SIG-M5 (cell line): ENCODE measurements around the gene SCRT2.
"Not testable (repeated sequence)": the region's sequence is repeated elsewhere in the genome, so short reads cannot be mapped to it uniquely, and the experiment has no call there.

Experiments
- DNase-seq: peaks from one replicate; lab custom pipeline; 2025; lab: John Stamatoyannopoulos, UW

SCRT2 gene

DNA sequence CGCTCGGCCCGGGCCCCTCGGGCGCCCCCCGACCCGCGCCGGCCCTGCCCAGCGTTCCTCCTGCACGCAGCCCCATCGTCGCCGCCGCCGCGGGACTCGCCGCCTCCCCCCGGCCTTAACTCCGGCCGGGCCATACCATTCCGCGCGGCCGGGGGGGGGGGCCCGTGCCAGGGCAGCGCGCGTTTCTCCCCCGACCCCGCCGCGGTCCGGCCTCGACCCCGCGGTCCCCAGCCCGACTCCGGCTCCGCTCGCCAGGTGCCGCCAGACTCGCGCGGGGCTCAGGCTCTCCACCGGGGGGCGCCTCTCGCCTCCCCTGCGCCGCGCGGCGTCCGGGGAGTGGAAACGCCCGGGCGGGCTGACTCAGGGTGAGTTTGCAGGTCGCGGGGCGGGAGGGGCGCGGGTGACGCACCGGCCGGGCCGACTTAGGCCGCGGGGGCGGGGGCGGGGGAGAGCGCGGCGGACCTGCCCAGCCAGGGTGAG is 22.5 kb downstream of the SCRT2 start, which contains the start of gene SRXN1:
Gene SRXN1 (minus strand): TSS at position 91 of the 480 bp plus-strand sequence. CDS start 15 bp downstream, at position 76.
- no peak for DNase-seq

DNA sequence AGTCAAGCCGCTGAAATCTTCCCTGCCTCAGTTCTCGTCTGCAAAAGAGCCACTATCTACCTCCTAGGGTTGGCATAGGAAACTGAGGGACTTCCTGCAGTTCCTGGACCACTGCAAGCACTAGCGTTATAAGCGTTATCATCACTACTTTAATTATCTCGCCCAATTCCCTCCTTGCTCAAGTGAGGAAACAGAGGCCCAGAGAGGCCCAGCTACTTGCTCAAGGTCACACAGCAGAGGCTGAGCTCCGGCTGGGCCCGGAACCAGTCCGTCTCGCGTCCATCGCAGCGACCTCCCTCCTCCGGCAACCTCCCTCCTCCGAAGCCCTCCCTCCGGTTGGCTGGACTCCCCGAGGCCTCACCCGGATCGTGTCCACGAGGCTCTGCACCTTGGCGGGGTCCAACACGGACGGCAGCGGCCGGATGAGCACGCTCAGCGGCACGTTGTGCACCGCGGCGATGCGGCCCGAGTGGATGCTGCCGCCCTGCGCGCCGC is 22.9 kb downstream of the SCRT2 start:
- DNase-seq = no peak

DNA sequence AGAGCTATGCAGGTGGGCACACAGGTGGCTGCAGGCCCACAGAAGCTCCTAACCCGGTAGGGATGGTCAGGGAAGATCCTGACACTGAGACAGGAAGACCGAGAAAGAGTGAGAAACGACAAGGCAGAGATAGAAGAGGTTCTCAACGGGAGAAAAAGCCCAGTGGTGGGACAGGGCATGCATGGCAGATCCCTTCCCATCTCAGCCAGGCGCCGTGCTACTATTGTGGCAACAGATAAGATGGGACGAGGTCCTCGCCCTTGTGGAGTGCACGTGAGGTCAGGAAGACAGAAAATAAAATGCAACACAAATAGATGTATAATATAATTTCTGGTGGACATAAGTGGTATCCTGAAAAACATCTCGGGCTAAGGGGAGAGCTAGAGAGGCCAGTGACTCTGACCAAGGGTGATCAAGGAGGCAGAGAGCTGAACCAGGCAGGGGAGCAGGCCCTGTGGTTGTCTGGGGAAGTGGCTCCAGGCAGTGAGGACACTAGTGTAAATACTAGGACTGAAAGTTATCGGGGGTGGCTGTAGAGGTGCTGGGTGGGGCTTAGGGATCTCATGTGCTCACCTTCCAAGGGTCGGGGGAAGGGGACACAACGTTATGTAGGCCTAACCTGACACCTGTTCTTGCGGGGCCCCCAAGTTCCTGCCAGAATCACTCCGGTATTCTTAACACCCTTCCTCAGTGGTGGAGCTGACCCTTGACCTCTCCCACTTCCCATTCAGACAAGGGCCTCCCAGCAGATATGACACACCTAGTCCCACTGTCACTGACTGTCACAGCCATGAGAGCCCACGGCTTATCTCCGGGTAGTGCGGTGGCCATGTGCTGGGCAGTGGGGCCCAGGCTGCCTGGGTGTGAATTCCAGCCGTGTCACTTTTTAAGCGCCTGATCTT is 23.6 kb downstream of the SCRT2 start:
- DNase-seq = no peak

DNA sequence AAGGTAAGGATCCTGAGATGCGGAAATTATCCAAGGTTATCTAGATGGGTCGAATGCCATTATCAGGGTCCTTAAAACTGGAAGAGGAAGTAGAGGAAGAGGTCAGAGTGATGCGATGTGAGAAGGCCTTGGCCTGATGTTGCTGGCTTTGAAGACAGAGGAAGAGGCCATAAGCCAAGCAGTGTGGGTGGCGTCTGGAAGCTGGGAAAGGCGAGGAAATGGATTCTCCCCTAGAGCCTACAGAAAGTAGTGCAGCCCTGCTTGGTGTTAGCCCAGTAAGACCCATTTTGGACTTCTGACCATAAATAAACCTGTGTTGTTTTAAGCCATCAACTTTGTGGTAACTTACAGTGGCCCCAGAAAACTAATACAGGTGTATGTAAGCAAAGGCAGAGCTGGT is 24.6 kb downstream of the SCRT2 start:
- no peak for DNase-seq

DNA sequence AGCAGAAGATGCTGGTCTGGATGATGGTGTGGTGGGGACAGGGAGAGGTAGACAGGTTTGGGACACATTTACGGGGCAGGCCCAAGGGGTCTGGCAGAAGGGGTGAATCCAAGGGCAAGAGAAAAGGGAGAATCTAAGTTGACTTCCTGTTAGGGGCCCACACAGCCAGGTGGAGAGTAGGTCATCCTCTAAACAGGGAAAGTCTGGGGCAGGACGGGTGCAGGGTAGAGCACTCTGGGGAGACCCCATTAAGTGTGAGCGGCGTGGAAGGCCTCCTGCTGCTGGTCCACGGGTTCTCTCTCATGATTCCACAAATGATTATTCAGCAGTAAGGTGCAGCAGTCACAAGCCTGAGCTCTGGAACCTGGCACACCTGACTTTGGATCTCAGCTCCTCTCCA is 25.3 kb downstream of the SCRT2 start:
- DNase-seq = no peak

DNA sequence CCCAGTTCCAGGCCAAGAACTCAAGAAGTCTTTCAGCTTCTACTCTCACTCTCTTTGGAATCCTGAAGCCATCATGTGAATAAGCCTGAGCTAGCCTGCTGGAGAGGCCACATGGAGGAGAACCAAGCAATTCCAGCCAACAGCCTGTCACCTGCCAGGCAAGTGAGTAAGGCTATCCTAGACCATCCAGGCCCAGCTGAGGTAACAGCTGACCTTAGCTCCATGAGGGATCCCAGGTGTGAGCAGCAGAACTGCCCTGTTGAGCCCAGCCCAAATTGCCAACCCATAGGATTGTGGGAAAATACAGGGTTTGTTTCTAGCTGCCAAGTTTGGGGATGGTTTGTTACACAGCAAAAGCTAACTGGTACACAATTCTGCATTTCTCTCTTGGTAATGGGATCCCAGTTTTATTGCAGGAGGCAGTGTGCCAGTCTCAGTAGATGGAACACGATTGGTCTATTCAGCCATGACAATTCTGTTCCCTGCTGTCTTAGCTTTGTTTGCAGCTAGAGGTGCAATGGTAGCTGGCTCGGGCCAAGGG is 28.1 kb downstream of the SCRT2 start:
- no peak for DNase-seq

DNA sequence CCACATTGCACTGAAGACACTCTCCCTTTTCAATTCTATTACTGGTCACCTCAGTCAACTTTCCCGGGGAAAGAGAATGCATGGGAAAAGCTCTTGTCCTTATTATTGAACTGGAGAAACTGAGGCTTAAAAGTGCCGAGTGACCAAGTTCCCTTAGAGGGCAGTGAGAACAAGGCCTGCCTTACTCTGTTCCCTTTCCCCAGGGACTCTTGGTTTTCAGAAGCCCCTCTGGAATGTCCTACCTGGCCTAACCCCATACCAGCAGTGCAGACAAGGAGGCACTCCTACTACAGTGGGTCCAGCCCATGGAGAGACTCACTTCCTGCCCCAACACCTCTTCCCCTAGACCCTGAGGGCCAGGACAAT is 28.8 kb downstream of the SCRT2 start:
- no peak for DNase-seq

DNA sequence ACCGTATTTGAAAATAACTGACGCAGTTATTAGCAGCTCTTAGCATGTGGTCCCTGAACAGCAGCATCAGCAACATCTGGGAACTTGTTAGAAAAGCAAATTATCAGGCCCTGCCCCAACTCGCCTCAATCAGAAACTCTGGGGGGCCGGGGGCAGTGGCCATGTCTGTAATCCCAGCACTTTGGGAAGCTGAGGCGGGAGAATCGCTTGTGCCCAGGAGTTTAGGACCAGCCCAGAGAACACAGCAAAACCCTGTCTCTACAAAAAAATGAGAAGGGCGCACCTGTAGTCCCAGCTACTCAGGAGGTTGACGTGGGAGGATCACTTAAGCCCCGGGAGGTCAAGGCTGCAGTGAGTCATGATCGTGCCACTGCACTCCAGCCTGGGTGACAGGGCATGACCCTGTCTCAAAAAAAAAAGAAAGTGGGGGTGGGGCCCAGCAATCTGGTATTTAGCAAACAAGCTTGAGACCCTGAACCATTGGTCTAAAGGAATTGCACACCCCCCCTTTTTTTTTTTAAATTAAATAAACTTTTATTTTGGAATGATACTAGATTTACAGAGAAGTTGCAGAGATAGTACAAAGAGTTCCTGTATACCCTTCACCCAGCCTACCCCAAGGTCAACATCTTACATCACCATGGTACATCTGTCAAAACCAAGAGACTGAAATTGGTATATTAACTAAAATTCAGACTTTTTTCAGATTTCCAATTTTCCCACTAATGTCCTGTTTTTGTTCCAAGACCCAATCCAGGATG is 29.3 kb downstream of the SCRT2 start:
- no peak for DNase-seq

DNA sequence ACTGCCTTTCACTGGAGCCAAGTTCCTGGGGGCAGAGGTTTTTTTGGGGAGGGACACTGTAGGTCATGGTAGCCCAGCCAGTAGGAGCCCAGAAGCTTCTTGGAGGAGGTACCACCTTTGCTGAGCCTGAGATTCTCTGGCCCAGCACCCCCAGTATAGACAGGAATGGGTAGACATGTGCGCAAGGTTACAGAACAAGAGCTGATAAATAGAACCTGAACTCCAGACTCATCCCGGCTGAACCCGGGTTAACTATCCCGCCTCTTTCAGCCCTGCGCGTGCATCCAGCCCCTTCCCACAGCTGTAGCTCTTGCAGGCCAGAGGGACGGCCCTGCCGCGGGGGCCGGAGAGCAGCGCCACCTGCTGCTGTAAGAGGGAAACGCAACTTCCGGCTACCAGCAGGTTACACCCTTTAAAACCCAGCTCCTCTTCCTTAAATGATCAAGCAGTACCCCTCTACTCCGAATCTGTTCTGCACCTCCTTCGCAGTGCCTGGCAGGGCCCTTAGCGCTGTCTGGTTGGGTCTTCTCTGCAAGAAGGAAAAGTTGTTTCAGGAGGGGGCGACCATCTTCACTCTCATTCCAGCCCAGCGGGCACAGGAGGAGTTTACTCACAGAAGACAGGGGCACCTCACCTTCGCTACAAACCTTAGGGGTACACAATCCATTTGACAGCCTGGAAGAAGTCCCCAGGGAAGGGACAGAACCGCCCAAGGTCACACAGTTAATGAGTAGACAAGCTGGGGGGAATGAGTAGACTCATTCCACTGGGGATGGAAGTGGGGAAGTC is 30.1 kb downstream of the SCRT2 start:
- no peak for DNase-seq

DNA sequence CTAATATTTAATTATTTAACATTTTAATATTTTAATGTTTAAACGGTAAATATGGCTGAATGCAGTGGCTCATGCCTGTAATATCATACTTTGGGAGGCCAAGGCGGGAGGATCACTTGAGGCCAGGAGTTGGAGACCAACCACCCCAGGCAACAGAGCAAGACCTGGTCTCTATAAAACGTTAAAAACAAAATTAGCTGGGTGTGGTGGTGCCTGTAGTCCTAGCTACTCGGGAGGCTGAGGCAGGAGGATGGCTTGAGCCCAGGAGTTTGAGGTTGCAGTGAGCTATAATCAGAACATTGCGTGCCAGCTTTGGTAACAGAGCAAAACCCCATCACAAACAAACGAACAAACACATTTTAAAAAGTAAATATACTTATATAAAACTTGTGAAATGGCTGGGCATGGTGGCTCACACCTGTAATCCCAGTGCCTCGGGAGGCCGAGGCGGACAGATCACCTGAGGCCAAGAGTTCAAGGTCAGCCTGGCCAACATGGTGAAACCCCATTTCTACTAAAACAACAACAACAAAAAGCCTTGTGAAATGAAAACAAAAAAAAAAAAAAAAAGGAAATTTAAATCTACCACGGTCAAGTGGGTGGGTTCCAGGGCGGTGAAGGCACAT is 30.8 kb downstream of the SCRT2 start:
- DNase-seq = no peak

DNA sequence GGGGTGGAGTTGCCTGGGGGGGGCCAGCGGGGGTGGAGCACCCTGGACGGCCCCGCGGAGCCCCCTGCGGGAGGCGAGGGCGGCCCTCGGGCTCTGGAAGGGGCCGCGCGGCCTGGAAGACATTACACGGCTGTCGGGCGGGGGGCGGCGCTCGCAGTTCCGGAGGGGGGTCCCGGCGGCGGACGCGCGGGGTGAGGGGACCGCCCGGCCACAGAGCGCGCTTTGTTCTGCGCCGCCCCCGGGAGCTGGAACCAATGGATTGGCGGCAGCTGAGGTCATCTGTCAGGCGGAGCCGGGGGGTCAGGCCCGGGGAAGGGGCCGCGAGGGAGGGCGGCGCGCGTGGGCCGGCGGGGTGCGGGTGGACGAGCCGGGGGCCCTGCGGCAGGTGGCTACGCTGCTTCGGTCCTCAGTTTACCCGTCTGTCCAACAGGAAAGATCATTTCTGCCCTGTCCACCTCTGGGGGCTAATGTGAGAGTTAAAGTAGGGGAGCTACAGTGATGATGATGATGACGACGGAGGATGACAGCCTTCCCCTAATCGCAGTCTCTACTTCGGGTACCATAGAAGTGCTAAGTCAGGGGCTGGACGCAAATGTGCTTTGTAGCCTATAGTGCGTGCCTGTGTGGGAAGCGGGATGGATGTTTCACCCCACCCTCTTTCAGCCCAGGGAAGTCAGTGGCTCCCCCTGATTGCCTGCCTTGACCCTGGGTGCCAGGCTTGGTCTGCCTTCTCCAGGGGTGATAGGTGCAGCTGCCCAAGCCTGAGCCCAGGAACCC is 33.0 kb downstream of the SCRT2 start:
- no peak for DNase-seq

DNA sequence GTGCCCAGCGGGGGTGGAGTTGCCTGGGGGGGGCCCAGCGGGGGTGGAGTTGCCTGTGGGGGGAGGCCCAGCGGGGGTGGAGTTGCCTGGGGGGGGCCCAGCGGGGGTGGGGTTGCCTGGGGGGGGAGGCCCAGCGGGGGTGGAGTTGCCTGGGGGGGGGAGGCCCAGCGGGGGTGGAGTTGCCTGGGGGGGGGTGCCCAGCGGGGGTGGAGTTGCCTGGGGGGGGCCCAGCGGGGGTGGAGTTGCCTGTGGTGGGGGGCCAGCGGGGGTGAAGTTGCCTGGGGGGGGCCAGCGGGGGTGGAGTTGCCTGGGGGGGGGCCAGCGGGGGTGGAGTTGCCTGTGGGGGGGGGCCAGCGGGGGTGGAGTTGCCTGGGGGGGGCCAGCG is 33.6 kb downstream of the SCRT2 start:
- DNase-seq = not testable (repeated sequence)

DNA sequence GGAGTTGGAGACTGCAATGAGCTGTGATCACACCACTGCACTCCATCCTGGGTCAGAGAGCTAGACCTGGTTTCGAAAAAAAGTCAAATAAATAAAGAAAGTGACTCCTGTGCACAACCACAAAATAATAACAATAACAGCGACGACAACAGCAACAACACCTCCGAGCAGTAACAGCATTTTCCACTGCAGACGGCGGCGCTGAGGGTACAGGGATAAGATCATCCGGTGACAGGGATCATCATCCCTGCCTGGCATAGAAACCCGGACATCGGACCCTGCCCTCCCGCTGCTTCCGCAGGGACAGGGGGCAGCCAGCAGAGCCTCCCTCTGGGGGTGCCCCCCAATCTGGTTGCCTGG is 34.1 kb downstream of the SCRT2 start:
- DNase-seq = no peak

DNA sequence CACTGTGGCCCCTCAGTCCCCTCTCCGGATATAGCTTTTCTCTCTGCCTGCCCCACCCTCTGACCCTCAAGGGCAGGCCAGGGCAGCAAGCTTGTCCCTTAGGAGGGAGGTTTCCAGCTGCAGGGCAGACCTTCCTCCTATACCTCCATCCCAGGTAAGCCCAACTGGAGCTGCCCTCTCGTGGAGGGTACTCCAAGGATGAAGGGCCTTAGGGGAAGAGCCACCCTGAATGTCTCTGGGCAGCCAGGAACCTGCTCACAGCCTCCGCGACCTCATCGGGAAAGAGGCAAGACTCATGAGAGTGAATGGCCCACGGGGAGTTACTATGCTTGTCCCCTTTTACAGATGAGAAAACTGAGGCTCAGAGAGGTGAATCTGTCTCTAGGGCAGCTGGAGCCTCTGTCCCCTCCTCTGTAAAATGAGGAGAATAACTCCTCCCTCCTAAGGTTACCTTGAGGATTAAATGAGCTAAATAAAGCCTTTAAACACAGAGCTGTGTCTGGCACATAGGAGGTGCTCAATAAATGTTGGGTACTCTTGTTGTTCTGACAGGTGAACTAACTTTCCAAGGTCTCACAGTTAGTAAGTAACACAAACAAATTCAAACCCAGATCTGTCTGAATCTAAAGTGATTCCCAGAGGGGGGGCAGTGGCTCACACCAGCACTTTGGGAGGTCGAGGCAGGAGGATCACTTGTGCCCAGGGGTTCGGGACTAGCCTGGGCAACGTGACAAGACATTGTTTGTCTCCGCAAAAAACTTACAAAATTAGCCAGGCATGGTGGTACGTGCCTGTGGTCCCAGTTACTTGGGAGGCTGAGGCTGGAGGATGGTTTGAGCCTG is 34.7 kb downstream of the SCRT2 start:
- DNase-seq = no peak

DNA sequence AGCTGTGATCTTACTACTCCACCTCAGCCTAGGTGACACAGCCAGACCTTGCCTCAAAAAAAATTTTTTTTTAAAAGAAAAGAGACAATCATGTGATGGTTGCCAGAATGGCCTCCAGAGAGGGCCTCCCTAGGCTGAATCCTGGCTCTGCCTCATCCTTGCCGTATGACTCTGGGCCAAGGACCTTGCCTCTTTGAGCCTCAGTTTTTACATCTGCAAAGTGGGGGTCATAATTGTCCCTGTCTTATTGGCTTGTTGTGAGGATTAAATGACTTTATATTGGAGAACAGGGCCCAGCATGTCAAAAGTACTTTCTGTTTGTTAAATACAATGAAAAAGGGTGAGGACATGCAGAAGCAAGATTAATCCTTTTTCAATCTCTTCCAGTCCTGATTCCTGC is 37.0 kb downstream of the SCRT2 start:
- DNase-seq = no peak

DNA sequence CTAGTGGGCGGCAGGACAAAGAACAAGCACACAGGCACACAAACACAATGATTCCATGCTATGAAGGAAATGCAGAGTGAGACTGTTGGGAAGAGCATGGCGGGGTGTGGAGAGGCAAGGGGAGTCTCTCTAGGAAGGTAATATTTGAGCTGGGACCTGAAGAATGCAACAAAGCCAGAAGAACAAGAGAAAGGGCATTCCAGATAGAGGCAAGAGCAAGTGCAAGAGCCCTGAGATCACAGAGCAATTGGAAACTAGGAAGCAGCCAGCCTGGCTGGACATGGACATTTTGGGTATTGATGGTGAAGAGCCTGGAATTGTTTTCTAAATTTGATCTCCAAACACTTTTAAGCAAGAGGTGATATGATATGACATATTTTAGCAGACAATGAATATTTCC is 38.0 kb downstream of the SCRT2 start:
- no peak for DNase-seq

DNA sequence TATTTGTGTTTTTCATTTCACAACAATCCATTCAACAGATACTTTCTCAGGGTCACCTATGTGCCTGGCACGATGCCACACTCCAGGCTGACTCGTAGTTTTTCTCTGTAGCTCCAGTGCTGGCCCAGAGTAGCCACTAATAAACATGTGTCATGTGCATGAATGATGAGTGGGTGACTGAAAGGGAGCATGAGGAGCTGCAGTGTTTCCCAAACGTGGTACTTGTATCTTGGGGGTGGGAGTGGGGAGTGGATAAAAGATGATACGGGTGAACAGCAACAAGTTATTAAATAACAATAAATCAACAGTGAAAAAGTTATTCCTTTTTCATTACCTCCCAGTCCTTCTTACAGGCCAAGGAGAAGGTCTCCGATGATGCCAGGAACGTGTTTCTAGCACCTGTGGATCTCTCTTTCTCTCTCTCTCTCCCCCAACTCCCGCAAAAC is 39.7 kb downstream of the SCRT2 start:
- DNase-seq = no peak

DNA sequence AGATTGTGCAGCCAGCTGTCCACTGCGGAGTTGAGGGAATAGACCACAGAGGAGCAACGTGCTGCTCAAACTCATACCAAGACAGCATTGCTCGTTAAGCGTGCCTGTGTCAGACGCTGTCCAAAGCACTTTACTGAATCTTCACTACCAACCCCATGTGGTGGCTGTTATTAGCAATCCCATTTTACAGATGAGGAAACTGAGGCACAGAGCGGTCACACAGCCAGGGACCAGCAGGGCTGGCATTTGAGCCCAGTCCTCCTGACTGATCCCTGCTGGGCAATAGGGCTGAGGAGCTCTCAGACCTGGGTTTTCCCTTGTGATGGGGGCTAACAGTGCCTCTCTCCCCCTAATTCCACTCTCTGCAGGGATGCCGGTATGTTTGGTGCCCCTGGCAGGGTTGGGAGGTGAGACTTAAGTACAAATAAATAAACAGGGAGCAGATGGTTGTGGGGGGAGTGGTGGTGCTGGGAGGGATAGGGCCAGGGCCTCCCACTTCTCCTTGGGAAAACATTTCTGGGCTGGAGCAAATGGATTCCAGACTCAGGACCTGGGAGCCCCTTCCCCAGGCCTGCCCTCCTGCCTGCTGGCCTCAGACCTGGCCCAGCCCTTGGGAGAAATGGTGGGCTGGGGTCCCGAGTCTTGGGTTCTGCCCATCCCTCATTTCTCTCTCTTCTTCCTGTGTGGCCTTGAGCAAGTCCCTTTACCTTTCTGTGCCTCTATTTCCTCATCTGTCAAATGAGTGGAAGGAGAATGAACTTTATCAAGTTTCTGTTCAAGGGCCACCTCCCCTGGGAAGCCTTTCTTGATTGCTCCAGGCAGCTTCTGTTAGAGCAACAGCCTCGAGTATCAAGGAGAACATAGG is 40.3 kb downstream of the SCRT2 start:
- no peak for DNase-seq
